ENCODE measurements around the gene PGM5. TPM values are rescaled to one million over a fixed set of nuclear protein-coding genes. Genes with fewer than 3 reads are reported as not detected.

The PGM5 gene
- total RNA-seq, 1 donor = 0.36 TPM

DNA sequence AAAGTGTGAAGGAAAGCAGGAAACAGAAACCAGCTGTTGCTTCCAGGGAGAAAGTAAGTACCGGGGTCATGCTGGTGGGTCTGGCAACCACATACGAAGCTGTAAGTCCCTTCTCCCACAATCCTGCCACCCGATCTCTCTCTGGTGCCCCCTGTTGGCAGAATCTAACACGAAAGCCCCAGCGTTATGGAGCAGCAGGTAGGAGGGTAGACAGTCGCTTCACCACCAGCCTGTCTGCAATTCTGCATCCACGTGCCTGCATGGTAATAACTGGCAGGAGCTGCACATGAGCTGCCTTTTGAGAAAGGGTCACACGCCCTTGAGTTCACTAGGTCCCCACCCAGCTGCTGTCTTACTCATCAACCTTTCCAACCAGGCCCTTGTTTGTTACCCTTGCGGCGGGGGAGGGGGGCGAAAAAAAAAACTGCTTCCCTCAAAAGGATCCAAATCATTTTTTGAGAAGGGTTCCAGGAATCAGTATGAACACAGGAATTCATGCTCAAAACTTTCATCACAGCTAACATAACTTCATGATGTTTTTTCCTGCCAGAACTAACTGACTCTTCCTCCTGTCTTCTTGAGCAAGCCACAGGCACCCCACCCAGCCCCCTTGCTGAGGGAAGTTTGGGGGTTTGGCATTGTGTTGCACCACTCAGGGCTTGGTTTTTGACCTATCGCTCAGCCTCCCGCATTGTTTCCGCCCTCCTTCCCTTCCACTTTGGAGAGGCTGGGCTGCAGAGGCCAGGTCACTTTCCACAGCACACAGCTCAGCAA is 203.8 kb downstream of the PGM5 start:
- no peaks in the 10 kb centered on the region for H3K79me2 ChIP-seq (ENCODE audit: insufficient read depth, low read length)
- no peaks in the 10 kb centered on the region for H4K20me1 ChIP-seq (ENCODE audit: insufficient read depth, low read length)
- H3K27me3 ChIP-seq (ENCODE audit: insufficient read depth, low read length) = no peaks in the 10 kb centered on the region
- no peak overlapping the region for H2AFZ ChIP-seq (ENCODE audit: low read length)
- no peak overlapping the region for H3K27ac ChIP-seq (ENCODE audit: low read depth, low read length)
- H3K4me1 ChIP-seq (ENCODE audit: insufficient read depth, low read length) = no peaks in the 10 kb centered on the region
- no peaks in the 10 kb centered on the region for H3K9me3 ChIP-seq (ENCODE audit: low read depth, low read length)
- TF ChIP-seq, protein P1, sequence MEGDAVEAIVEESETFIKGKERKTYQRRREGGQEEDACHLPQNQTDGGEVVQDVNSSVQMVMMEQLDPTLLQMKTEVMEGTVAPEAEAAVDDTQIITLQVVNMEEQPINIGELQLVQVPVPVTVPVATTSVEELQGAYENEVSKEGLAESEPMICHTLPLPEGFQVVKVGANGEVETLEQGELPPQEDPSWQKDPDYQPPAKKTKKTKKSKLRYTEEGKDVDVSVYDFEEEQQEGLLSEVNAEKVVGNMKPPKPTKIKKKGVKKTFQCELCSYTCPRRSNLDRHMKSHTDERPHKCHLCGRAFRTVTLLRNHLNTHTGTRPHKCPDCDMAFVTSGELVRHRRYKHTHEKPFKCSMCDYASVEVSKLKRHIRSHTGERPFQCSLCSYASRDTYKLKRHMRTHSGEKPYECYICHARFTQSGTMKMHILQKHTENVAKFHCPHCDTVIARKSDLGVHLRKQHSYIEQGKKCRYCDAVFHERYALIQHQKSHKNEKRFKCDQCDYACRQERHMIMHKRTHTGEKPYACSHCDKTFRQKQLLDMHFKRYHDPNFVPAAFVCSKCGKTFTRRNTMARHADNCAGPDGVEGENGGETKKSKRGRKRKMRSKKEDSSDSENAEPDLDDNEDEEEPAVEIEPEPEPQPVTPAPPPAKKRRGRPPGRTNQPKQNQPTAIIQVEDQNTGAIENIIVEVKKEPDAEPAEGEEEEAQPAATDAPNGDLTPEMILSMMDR (IDR thresholded peaks at IDR 0.05; ENCODE audit: extremely low read depth, low read depth, low read length) = no peak
- H3K4me3 ChIP-seq (ENCODE audit: insufficient read depth, low read length) = no peak overlapping the region
- H3K36me3 ChIP-seq (ENCODE audit: insufficient read depth, low read length) = no peaks in the 10 kb centered on the region
- no peak for DNase-seq (ENCODE audit: insufficient read length, low spot score, missing footprints)
- H3K4me2 ChIP-seq (ENCODE audit: insufficient read depth, low read length) = no peak overlapping the region

DNA sequence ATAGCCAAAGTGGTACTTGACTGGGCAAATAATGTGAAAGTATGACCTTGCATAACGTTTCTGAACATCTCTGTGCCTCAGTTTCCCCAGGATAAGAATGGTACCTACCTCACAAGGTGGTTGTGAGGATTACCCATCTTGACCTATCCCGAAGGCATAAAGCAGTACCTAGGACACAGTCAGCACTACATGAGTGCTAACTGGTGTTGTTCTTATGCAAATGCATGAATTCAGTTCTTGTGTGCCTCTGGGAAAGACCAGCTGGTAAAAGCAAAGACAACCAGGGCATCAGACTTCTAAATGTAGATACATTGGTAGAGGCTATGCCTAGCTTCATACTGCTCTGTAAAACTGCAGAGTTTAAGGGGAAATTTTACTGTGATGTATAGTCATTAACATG is 206.1 kb downstream of the PGM5 start:
- no peaks in the 10 kb centered on the region for H4K20me1 ChIP-seq (ENCODE audit: insufficient read depth, low read length)
- DNase-seq (ENCODE audit: insufficient read length, low spot score, missing footprints) = no peak
- H3K27ac ChIP-seq (ENCODE audit: low read depth, low read length) = no peak overlapping the region
- H3K79me2 ChIP-seq (ENCODE audit: insufficient read depth, low read length) = no peaks in the 10 kb centered on the region
- TF ChIP-seq, protein P1 (IDR thresholded peaks at IDR 0.05; ENCODE audit: extremely low read depth, low read depth, low read length) = no peak
- H3K4me3 ChIP-seq (ENCODE audit: insufficient read depth, low read length) = no peak overlapping the region
- H3K9me3 ChIP-seq (ENCODE audit: low read depth, low read length) = no peaks in the 10 kb centered on the region
- no peaks in the 10 kb centered on the region for H3K27me3 ChIP-seq (ENCODE audit: insufficient read depth, low read length)
- no peaks in the 10 kb centered on the region for H3K36me3 ChIP-seq (ENCODE audit: insufficient read depth, low read length)
- H3K4me2 ChIP-seq (ENCODE audit: insufficient read depth, low read length) = no peak overlapping the region
- no peak overlapping the region for H2AFZ ChIP-seq (ENCODE audit: low read length)
- no peaks in the 10 kb centered on the region for H3K4me1 ChIP-seq (ENCODE audit: insufficient read depth, low read length)

DNA sequence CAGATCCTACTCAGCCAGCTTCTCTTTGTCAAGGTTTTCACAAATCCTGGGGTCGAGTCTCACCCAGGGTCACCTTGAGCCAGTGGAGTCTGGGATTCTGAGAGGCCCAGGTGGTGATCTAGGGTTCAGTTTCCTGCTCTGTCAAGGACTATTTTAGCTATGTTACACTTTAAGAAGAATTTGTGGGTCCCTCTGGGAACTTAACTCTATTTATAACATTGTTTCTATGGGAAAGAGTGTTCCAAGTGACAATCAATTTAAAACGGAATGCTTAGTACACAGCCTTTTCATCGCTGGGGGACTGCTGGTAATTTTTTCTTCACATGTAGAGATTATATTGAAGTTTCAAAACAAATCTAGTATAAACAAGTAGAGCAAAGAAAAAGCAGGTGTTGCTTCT is 211.2 kb downstream of the PGM5 start:
- Histone ChIP-seq H3K9me3 (ENCODE audit: low read depth, low read length) (no peaks in the 10 kb centered on the region), H3K4me3 (ENCODE audit: insufficient read depth, low read length) (no peak overlapping the region), H2AFZ (ENCODE audit: low read length) (no peak overlapping the region), H3K36me3 (ENCODE audit: insufficient read depth, low read length) (no peaks in the 10 kb centered on the region), H3K79me2 (ENCODE audit: insufficient read depth, low read length) (no peaks in the 10 kb centered on the region), H3K4me1 (ENCODE audit: insufficient read depth, low read length) (no peaks in the 10 kb centered on the region), H4K20me1 (ENCODE audit: insufficient read depth, low read length) (no peaks in the 10 kb centered on the region), H3K27ac (ENCODE audit: low read depth, low read length) (no peak overlapping the region), H3K4me2 (ENCODE audit: insufficient read depth, low read length) (no peak overlapping the region), H3K27me3 (ENCODE audit: insufficient read depth, low read length) (no peaks in the 10 kb centered on the region)
- TF ChIP-seq, protein P1 (IDR thresholded peaks at IDR 0.05; ENCODE audit: extremely low read depth, low read depth, low read length) = no peak
- DNase-seq (ENCODE audit: insufficient read length, low spot score, missing footprints) = no peak

DNA sequence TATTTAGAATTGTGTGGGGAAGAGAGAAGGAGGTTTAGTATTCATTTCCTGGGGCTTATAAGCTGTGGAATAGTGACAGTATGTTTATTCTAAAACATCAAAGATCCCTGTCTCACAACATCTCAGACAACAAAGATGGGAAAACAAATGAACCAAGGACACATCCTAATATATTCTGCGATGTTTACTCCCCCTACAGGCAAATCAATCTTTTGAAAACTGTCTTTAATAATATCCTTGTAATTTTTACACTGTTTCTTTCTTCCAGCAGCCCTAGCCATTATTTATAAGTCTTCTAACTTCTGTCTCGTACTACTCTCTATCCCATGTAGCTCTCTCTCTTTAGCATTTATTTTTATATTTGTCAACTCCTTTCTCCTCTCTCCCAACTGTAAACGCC is 217.7 kb downstream of the PGM5 start:
- no peak for DNase-seq (ENCODE audit: insufficient read length, low spot score, missing footprints)
- no peaks in the 10 kb centered on the region for H3K27me3 ChIP-seq (ENCODE audit: insufficient read depth, low read length)
- H3K9me3 ChIP-seq (ENCODE audit: low read depth, low read length) = no peaks in the 10 kb centered on the region
- TF ChIP-seq, protein P1 (IDR thresholded peaks at IDR 0.05; ENCODE audit: extremely low read depth, low read depth, low read length) = no peak
- H2AFZ ChIP-seq (ENCODE audit: low read length) = no peak overlapping the region
- H3K27ac ChIP-seq (ENCODE audit: low read depth, low read length) = no peak overlapping the region
- H3K4me3 ChIP-seq (ENCODE audit: insufficient read depth, low read length) = no peak overlapping the region
- H3K79me2 ChIP-seq (ENCODE audit: insufficient read depth, low read length) = no peaks in the 10 kb centered on the region
- no peaks in the 10 kb centered on the region for H4K20me1 ChIP-seq (ENCODE audit: insufficient read depth, low read length)
- no peaks in the 10 kb centered on the region for H3K4me1 ChIP-seq (ENCODE audit: insufficient read depth, low read length)
- H3K36me3 ChIP-seq (ENCODE audit: insufficient read depth, low read length) = no peaks in the 10 kb centered on the region
- no peak overlapping the region for H3K4me2 ChIP-seq (ENCODE audit: insufficient read depth, low read length)

Data from osteoblast (primary cell).